A375 (cell line): ENCODE measurements around the gene LPCAT4. TPM values are rescaled to one million over a fixed set of nuclear protein-coding genes. Genes with fewer than 3 reads are reported as not detected.

Source experiments
- small RNA-seq: library from RNA; depleted of rRNA; stranded (forward); fragments of <200 nt; gene quantifications from one replicate; pipeline ENCODE3, GENCODE V24; 2014
- total RNA-seq: library from RNA; depleted of rRNA; stranded (reverse); fragments of >200 nt; shearing (Covaris generic); gene quantifications from 2 replicates; pipeline ENCODE4 v1.2.3, GENCODE V29; 2014; rRNA removed

Gene LPCAT4, protein sequence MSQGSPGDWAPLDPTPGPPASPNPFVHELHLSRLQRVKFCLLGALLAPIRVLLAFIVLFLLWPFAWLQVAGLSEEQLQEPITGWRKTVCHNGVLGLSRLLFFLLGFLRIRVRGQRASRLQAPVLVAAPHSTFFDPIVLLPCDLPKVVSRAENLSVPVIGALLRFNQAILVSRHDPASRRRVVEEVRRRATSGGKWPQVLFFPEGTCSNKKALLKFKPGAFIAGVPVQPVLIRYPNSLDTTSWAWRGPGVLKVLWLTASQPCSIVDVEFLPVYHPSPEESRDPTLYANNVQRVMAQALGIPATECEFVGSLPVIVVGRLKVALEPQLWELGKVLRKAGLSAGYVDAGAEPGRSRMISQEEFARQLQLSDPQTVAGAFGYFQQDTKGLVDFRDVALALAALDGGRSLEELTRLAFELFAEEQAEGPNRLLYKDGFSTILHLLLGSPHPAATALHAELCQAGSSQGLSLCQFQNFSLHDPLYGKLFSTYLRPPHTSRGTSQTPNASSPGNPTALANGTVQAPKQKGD
- total RNA-seq, result 10.1 and 13.4 TPM in 2 replicates

DNA sequence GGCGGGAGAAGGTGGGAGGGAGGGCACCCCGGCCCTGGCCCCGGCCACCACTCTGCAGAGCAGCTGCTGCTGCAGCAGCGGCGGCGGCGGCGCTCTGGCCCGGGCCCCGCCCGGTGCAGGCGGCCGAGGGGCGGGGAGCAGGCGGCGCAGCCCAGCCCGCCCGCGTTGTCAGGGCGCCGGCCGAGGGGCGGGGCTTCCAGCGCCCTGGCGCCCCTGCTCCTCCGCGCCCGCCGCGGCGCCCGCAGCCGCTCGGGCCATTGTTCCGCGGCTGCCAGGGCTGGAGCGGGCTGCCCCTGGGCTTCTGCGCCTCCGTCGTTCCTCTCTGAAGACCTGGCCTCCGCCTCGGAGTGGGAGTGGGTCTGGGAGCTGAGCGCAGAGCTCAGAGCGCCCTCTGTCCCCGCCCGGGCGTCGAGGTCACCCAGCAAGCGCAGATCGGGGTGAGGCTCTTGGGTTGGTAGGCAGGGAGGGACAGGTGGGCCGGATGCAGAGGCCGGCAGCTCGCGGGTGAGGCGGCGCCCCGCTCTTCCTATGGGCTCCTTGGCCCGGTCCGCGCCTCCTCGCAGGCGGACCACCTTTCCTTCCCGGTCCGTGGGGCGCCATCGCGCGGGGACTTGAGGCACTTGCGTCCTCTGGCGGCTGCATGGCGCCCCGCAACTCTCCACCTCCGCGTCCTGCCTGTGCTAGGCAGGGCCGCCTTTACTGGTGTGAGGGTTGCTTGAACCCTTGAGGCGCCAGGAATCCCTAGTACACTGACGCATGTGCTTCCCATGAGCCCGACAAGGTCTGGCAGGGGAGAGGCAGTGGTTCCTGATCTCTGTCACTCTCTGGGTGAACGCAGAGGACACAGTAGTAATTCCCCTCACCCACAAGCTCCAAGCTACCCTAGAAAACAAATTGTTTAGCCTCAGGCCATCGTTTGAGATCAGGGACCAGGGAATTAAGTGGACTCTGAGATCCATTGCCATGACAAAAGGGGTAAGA lies at the start of gene LPCAT4:
Gene LPCAT4, minus strand, starts transcription at position 96 of the 981 bp plus-strand sequence. CDS start 96 bp downstream, outside the sequence.

DNA sequence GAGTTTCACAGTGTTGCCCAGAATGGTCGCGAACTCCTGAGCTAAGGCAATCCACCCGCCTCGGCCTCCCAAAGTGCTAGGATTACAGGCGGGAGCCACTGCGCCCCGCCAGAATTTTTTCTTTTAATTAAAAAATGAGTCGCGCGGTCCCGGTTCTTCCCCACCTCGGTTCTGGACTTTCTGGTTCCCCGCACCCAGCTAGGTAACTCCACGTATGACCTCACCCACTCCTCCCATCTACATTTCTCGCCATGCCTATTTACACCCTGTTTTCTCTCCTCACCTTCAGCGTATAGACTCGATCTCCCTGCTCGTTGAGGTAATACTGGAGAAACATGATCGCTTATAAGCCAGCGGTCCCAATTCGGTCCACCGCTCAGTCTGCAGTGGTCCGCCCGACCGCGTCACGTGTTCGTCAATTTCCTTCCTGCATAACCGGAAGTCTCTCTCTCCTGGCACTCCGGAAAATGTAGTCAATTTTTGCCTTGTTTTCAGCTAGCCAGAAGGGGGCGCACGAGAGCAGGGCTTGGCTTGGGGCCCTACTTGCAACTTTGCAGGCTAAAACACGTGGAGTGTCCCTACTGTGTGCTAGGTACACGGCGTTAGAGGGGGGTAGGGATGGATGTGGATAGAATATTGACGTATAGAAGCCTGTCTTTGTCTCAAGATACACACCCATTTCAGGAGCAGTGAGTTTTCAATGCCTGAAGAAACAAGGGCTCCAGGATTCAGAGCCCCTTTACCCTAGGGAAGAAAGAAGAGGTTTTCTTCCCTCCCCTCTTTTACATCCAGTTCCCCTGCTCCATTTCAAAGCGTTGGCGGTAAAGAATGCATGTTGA lies 24.0 kb downstream of the LPCAT4 start, which contains the start of the genes NOP10 and NUTM1:
Gene NOP10, minus strand, starts transcription at position 400 of the 839 bp plus-strand sequence. Its CDS starts 63 bp downstream, at position 337.
Gene NUTM1, plus strand, starts transcription at position 579 of the 839 bp plus-strand sequence. CDS start 382 bp downstream, outside the sequence.

GRCh38 chr15:34337557-34338306 lies 29.3 kb downstream of the LPCAT4 start, which contains the start of gene SLC12A6:
Gene SLC12A6 (minus strand): TSS chr15:34337781. CDS start chr15:34336680, 1,101 bp downstream.

Small RNA genes within 50 kb of the gene (small RNA-seq; reads per million reads assigned to genes)
- gene MIR1233-1, result not detected
- gene RF00019, result not detected

Other genes starting within 250 kb of the LPCAT4 start
- 21.3 and 40.5 TPM in 2 replicates for gene KATNBL1, start 157.1 kb downstream of the LPCAT4 start, total RNA-seq
- gene EMC4, start 142.2 kb downstream of the LPCAT4 start, total RNA-seq, result 303 and 398 TPM in 2 replicates
- 6.8 and 6.9 TPM in 2 replicates for gene SLC12A6, start 29.4 kb downstream of the LPCAT4 start, total RNA-seq
- gene NOP10, start 24.1 kb downstream of the LPCAT4 start, total RNA-seq, result 103 and 165 TPM in 2 replicates
- not detected in 2 replicates for gene NUTM1, start 23.9 kb downstream of the LPCAT4 start, total RNA-seq
- 28.9 and 38.6 TPM in 2 replicates for gene GOLGA8A, start 70.6 kb upstream of the LPCAT4 start, total RNA-seq
- 44.9 and 54.6 TPM in 2 replicates for gene GOLGA8B, start 216.5 kb upstream of the LPCAT4 start, total RNA-seq